ENCODE results near the gene OTUB1.

OTUB1 gene

DNA sequence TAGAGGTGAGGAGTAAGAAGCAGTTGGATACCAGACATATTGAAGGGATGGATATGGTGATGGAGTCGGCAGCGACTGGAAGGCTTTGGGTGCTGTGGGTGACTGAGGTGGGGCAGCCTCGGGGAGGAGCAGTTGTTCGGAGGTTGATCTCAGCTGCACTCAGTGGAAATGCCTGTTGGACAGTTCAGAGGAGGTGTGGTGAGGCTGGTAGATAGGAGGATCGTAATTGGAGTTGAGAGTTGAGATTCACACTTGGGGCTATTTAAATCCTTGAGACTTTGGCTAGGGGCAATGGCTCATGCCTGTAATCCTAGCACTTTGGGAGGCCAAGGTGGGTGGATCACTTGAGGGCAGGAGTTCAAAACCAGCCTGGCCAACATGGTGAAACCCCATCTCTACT, 6.9 kb downstream of the OTUB1 start:
- H3K4me3 ChIP-seq (ENCODE audit: low read length), result no peak overlapping the region
- H3K9me3 ChIP-seq (ENCODE audit: low read length), result no peaks in the 10 kb centered on the region
- peaks cover under 1% of the 10 kb centered on the region for H3K4me1 ChIP-seq (ENCODE audit: insufficient read depth, low read length)
- no peak overlapping the region for H2AFZ ChIP-seq (ENCODE audit: low read depth, low read length)
- no peaks in the 10 kb centered on the region for H3K27me3 ChIP-seq (ENCODE audit: insufficient read depth, low read length)
- peaks cover 68% of the 10 kb centered on the region for H3K36me3 ChIP-seq (ENCODE audit: insufficient read depth, low read length)

DNA sequence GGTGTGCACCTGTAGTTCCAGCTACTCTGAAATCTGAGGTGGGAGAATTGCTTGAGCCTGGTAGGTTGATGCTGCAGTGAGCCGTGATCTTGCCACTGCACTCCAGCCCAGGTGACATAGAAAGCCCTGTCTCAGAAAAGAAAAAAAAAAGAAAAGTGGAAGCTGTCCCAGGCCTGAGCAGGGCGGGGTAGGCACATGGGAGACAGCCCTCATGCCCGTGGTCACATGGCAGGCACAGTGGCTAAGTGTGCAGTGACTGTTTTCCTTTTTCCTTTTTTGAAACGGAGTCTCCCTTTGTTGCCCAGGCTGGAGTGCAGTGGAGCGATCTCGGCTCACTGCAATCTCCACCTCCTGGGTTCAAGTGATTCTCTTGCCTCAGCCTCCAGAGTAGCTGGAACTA, 7.8 kb downstream of the OTUB1 start:
- H3K27me3 ChIP-seq (ENCODE audit: insufficient read depth, low read length), result no peaks in the 10 kb centered on the region
- peaks cover 66% of the 10 kb centered on the region for H3K36me3 ChIP-seq (ENCODE audit: insufficient read depth, low read length)
- no peak overlapping the region for H3K4me3 ChIP-seq (ENCODE audit: low read length)
- H2AFZ ChIP-seq (ENCODE audit: low read depth, low read length), result no peak overlapping the region
- H3K9me3 ChIP-seq (ENCODE audit: low read length), result no peaks in the 10 kb centered on the region
- no peaks in the 10 kb centered on the region for H3K4me1 ChIP-seq (ENCODE audit: insufficient read depth, low read length)

DNA sequence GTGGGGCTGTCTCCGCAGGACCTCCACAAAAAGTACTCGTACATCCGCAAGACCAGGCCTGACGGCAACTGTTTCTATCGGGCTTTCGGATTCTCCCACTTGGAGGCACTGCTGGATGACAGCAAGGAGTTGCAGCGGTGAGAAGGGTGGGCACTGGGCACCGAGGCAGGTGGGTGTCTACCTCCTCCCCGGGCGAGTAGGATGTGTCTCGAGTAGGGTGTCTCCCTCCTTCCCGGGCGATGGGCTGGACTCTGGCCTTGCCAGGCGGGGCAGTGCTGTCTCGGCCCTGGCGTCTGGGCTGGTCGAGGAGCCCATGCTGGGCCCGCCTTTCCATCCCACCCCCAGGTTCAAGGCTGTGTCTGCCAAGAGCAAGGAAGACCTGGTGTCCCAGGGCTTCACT, 10.3 kb downstream of the OTUB1 start:
- Histone ChIP-seq H3K4me1 (ENCODE audit: insufficient read depth, low read length) (no peaks in the 10 kb centered on the region), H3K9me3 (ENCODE audit: low read length) (no peaks in the 10 kb centered on the region), H2AFZ (ENCODE audit: low read depth, low read length) (no peak overlapping the region), H3K36me3 (ENCODE audit: insufficient read depth, low read length) (peaks cover 58% of the 10 kb centered on the region), H3K4me3 (ENCODE audit: low read length) (no peak overlapping the region), H3K27me3 (ENCODE audit: insufficient read depth, low read length) (no peaks in the 10 kb centered on the region)

DNA sequence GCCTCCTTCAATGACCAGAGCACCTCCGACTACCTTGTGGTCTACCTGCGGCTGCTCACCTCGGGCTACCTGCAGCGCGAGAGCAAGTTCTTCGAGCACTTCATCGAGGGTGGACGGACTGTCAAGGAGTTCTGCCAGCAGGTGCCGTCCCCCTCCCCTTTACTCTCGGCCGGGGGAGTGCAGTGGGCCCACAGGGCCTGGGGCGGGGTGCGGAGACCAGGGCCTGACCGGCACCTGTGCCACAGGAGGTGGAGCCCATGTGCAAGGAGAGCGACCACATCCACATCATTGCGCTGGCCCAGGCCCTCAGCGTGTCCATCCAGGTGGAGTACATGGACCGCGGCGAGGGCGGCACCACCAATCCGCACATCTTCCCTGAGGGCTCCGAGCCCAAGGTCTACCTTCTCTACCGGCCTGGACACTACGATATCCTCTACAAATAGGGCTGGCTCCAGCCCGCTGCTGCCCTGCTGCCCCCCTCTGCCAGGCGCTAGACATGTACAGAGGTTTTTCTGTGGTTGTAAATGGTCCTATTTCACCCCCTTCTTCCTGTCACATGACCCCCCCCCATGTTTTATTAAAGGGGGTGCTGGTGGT, 11.0 kb downstream of the OTUB1 start:
- Histone ChIP-seq H3K9me3 (ENCODE audit: low read length) (no peaks in the 10 kb centered on the region), H3K4me1 (ENCODE audit: insufficient read depth, low read length) (no peaks in the 10 kb centered on the region), H2AFZ (ENCODE audit: low read depth, low read length) (no peak overlapping the region), H3K27me3 (ENCODE audit: insufficient read depth, low read length) (no peaks in the 10 kb centered on the region), H3K36me3 (ENCODE audit: insufficient read depth, low read length) (peaks cover 62% of the 10 kb centered on the region), H3K4me3 (ENCODE audit: low read length) (no peak overlapping the region)

DNA sequence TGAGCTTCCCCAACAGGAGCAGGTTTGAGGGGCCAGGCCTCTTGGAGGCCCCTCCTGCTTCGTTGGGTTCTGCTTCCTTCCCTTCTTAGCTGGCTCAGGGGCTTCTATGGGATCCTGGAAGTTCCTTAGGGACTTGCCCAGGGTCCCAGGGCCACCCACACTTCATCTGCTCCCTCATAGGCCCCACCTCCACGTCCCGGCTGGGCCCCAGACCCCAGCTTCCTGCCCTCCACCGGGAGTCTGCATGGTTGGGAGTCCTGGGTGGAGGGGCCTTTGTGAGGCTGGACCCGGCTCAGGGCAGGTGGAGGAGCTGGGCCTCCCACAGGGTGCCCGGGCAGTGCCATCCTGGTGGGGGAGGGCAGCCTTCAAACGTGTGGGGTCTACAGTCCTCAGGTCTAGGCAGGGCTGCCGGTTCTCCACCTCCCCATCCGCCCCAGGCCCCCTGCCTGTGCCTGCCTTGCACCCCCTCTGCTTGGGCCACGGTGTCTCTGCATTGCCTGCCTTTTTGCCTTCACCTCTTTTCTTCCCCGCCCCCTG, 11.6 kb downstream of the OTUB1 start:
- Histone ChIP-seq H3K9me3 (ENCODE audit: low read length) (no peaks in the 10 kb centered on the region), H3K4me1 (ENCODE audit: insufficient read depth, low read length) (no peaks in the 10 kb centered on the region), H3K27me3 (ENCODE audit: insufficient read depth, low read length) (no peaks in the 10 kb centered on the region), H2AFZ (ENCODE audit: low read depth, low read length) (no peak overlapping the region), H3K4me3 (ENCODE audit: low read length) (no peak overlapping the region), H3K36me3 (ENCODE audit: insufficient read depth, low read length) (peaks cover 61% of the 10 kb centered on the region)

DNA sequence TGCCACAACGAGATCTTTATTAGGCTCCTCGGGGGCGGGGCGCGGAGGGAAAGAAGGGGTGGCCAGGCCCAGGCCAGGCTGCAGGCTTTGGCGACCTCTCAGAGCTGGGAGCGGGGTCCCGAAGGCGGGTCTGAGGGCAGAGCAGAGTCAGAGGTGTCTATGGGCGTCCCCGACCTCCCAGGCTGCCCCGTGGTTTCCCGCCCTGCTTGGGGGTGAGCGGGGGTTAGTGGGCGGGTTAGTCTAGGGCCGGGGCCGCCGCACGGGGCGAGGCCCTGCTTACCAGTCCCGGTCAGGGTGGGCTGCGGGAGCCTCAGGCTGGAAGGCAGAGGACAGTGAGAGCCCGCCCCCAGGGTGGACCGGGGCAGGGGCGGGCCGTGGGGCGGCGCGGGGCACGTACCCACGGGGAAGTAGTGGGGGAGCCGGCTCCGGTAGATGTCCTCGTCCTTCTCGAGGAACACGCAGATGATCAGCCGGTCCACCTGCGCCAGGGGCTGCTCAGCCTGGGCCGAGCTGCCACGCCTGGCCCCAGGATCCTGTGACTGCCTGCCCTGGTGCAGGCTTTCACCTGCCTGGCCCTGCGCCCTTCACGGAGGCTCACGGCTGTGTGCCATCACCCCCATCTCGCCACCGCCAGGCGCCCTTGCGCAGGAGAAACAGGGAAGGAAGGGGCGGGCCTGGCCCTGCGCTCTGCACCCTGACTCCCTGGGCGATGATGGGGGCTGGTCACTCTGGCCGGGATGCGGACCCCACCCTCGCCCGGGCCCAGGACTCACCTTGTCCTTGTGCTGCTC, 12.5 kb downstream of the OTUB1 start:
- Histone ChIP-seq H3K4me3 (ENCODE audit: low read length) (no peak overlapping the region), H3K4me1 (ENCODE audit: insufficient read depth, low read length) (no peaks in the 10 kb centered on the region), H3K9me3 (ENCODE audit: low read length) (no peaks in the 10 kb centered on the region), H3K36me3 (ENCODE audit: insufficient read depth, low read length) (peaks cover 58% of the 10 kb centered on the region), H2AFZ (ENCODE audit: low read depth, low read length) (no peak overlapping the region), H3K27me3 (ENCODE audit: insufficient read depth, low read length) (no peaks in the 10 kb centered on the region)

- H3K9me3 ChIP-seq (ENCODE audit: low read length), result no peaks in the 10 kb centered on the region
- H3K4me3 ChIP-seq (ENCODE audit: low read length), result no peak overlapping the region
- H3K27me3 ChIP-seq (ENCODE audit: insufficient read depth, low read length), result no peaks in the 10 kb centered on the region
- H3K36me3 ChIP-seq (ENCODE audit: insufficient read depth, low read length), result peaks cover 53% of the 10 kb centered on the region
- H3K4me1 ChIP-seq (ENCODE audit: insufficient read depth, low read length), result no peaks in the 10 kb centered on the region
- H2AFZ ChIP-seq (ENCODE audit: low read depth, low read length), result no peak overlapping the region
Observed at GRCh38 chr11:63999349-64000025, 13.2 kb downstream of the OTUB1 start.

- H3K4me1 ChIP-seq (ENCODE audit: insufficient read depth, low read length), result no peaks in the 10 kb centered on the region
- no peak overlapping the region for H2AFZ ChIP-seq (ENCODE audit: low read depth, low read length)
- no peaks in the 10 kb centered on the region for H3K27me3 ChIP-seq (ENCODE audit: insufficient read depth, low read length)
- H3K4me3 ChIP-seq (ENCODE audit: low read length), result no peak overlapping the region
- no peaks in the 10 kb centered on the region for H3K9me3 ChIP-seq (ENCODE audit: low read length)
- peaks cover 46% of the 10 kb centered on the region for H3K36me3 ChIP-seq (ENCODE audit: insufficient read depth, low read length)
Observed at GRCh38 chr11:64000026-64000739, 13.9 kb downstream of the OTUB1 start.

GRCh38 chr11:64000740-64001483, 14.7 kb downstream of the OTUB1 start:
- H3K4me3 ChIP-seq (ENCODE audit: low read length), result no peak overlapping the region
- H2AFZ ChIP-seq (ENCODE audit: low read depth, low read length), result no peak overlapping the region
- H3K4me1 ChIP-seq (ENCODE audit: insufficient read depth, low read length), result no peaks in the 10 kb centered on the region
- no peaks in the 10 kb centered on the region for H3K27me3 ChIP-seq (ENCODE audit: insufficient read depth, low read length)
- H3K9me3 ChIP-seq (ENCODE audit: low read length), result no peaks in the 10 kb centered on the region
- H3K36me3 ChIP-seq (ENCODE audit: insufficient read depth, low read length), result peaks cover 40% of the 10 kb centered on the region

GRCh38 chr11:64001484-64002420, 15.5 kb downstream of the OTUB1 start:
- Histone ChIP-seq H3K4me1 (ENCODE audit: insufficient read depth, low read length) (peaks cover 1% of the 10 kb centered on the region), H3K27me3 (ENCODE audit: insufficient read depth, low read length) (no peaks in the 10 kb centered on the region), H2AFZ (ENCODE audit: low read depth, low read length) (no peak overlapping the region)

DNA sequence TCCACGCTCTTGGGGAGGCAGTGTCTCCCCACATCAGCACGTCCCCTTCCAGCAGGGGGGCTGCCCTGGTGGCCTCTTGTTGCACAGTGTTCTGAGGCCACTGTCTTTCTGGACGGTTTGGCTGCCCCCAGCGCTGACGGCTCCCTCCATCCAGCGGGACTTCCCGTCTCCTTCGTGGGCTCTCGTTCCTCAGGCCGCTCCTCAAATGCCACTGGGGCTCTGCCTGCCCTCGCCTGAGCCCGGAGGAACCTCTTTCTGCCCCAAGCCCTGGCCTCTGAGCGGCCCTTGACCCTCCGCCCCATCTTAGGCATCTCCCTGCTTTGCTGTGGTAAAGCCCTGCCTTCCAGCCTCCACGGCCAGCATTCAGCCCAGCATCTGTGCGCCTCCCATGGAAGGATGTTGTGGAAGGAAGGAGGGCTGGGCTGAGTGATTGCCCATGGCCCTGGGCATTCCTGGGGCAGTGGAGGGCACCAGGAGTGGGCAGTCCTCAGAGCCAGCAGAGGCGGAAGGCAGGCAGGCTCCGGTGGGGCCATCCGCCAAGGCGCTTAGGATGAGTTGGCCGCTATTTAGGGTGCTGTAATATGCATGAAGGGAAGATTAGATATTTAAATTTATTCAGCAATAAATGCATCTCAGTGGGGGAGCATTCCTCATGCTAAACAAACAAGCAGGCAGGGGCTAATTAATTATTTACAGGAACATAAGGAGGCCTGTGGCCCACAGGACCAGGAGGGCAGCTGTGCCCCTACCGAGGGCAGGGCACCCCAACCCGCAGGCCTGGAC, 17.8 kb downstream of the OTUB1 start:
- peaks cover 16% of the 10 kb centered on the region for H3K4me1 ChIP-seq (ENCODE audit: insufficient read depth, low read length)

More at GRCh38 chr11:64001484-64002420, 15.5 kb downstream of the OTUB1 start:
- peaks cover 31% of the 10 kb centered on the region for H3K36me3 ChIP-seq (ENCODE audit: insufficient read depth, low read length)
- no peaks in the 10 kb centered on the region for H3K9me3 ChIP-seq (ENCODE audit: low read length)
- no peak overlapping the region for H3K4me3 ChIP-seq (ENCODE audit: low read length)

More for the DNA sequence above, 17.8 kb downstream of the OTUB1 start:
- Histone ChIP-seq H3K27me3 (ENCODE audit: insufficient read depth, low read length) (no peaks in the 10 kb centered on the region), H3K9me3 (ENCODE audit: low read length) (no peaks in the 10 kb centered on the region), H3K36me3 (ENCODE audit: insufficient read depth, low read length) (peaks cover 12% of the 10 kb centered on the region), H2AFZ (ENCODE audit: low read depth, low read length) (no peak overlapping the region), H3K4me3 (ENCODE audit: low read length) (no peak overlapping the region)

Data from neuron (in vitro differentiated cells).